GM23338 (cell line): ENCODE data around the gene BACE2. TPM values are rescaled to one million over a fixed set of nuclear protein-coding genes. Genes with fewer than 3 reads are reported as not detected.

Experiments used
- ATAC-seq: fragments of 200-7000 bp; cut with Tn5 transposase; 3 replicates; pipeline ENCODE4 v1.9.1; 2020
- DNase-seq: peaks from one replicate; pipeline ENCODE4 v3.0.0-alpha.2; 2015; ENCODE audit warnings: low spot score
- H2AFZ ChIP-seq: fragments of 200-600 bp; sonication (generic); 2 replicates; pipeline ENCODE4 v1.8.0; 2016; ENCODE audit warnings: antibody characterized with exemption, mild to moderate bottlenecking, moderate library complexity
- H3F3A ChIP-seq: fragments of 200-600 bp; sonication (generic); replicated peaks from 2 replicates; pipeline ENCODE4 v1.8.0; 2017; ENCODE audit warnings: antibody characterized with exemption, mixed run types, low read depth
- H3K27ac ChIP-seq: fragments of 200-600 bp; sonication (generic); 2 replicates; pipeline ENCODE4 v1.6.1; 2016; ENCODE audit warnings: low read depth
- H3K27me3 ChIP-seq: fragments of 200-600 bp; sonication (generic); 2 replicates; pipeline ENCODE4 v1.8.0; 2016; ENCODE audit warnings: mild to moderate bottlenecking, mixed run types, moderate library complexity; ENCODE audit not compliant: insufficient read depth
- H3K36me3 ChIP-seq: fragments of 200-600 bp; sonication (generic); 2 replicates; pipeline ENCODE4 v1.8.0; 2016; ENCODE audit warnings: mild to moderate bottlenecking; ENCODE audit not compliant: insufficient read depth
- H3K4me1 ChIP-seq: fragments of 200-600 bp; sonication (generic); 2 replicates; pipeline ENCODE4 v1.8.0; 2016; ENCODE audit warnings: mild to moderate bottlenecking, moderate library complexity; ENCODE audit not compliant: insufficient read depth
- H3K4me2 ChIP-seq: fragments of 200-600 bp; sonication (generic); 2 replicates; pipeline ENCODE4 v1.7.1; 2017; ENCODE audit warnings: mixed run types
- H3K4me3 ChIP-seq: fragments of 200-600 bp; sonication (generic); 2 replicates; pipeline ENCODE4 v1.6.1; 2016; ENCODE audit warnings: mixed run types
- H3K79me2 ChIP-seq: fragments of 200-600 bp; sonication (generic); replicated peaks from 2 replicates; pipeline ENCODE4 v1.8.0; 2017; ENCODE audit warnings: mild to moderate bottlenecking; ENCODE audit not compliant: insufficient read depth
- H3K9me2 ChIP-seq: fragments of 200-600 bp; sonication (generic); 2 replicates; pipeline ENCODE4 v1.8.0; 2017; ENCODE audit not compliant: insufficient read depth
- H4K20me1 ChIP-seq: fragments of 200-600 bp; sonication (generic); replicated peaks from 2 replicates; pipeline ENCODE4 v1.8.0; 2017; ENCODE audit warnings: mild to moderate bottlenecking; ENCODE audit not compliant: insufficient read depth
- H3K27ac Mint-ChIP-seq: 2 replicates; pipeline ENCODE4 v1.8.0; 2020; ENCODE audit warnings: inconsistent platforms, mild to moderate bottlenecking, moderate library complexity, mixed read lengths
- H3K27me3 Mint-ChIP-seq: 3 replicates; pipeline ENCODE4 v1.8.0; 2022; ENCODE audit warnings: low read depth, mild to moderate bottlenecking, moderate library complexity, mixed read lengths, inconsistent platforms; ENCODE audit not compliant: insufficient read depth, poor library complexity
- H3K36me3 Mint-ChIP-seq: 3 replicates; pipeline ENCODE4 v1.8.0; 2021; ENCODE audit warnings: low read depth, mild to moderate bottlenecking, inconsistent platforms, moderate library complexity, mixed read lengths
- H3K4me1 Mint-ChIP-seq: 3 replicates; pipeline ENCODE4 v1.8.0; 2020; ENCODE audit warnings: mild to moderate bottlenecking, inconsistent platforms, mixed read lengths
- H3K4me3 Mint-ChIP-seq: 3 replicates; pipeline ENCODE4 v1.8.0; 2021; ENCODE audit warnings: moderate library complexity, mild to moderate bottlenecking, inconsistent platforms, mixed read lengths
- H3K9me3 Mint-ChIP-seq: 3 replicates; pipeline ENCODE4 v1.8.0; 2020; ENCODE audit warnings: moderate library complexity, mild to moderate bottlenecking, inconsistent platforms, mixed read lengths
- CREB1 ChIP-seq: fragments of 250-450 bp; sonication (Bioruptor Pico); IDR thresholded peaks from 2 replicates; pipeline ENCODE4 v1.5.0; 2020; ENCODE audit warnings: low read depth, mild to moderate bottlenecking, moderate library complexity
- EZH2 ChIP-seq: fragments of 200-600 bp; sonication (generic); IDR thresholded peaks from one replicate; pipeline ENCODE4 v1.8.0; 2017; ENCODE audit warnings: antibody characterized with exemption, mild to moderate bottlenecking, low read depth; ENCODE audit not compliant: unreplicated experiment
- NANOG ChIP-seq: IDR thresholded peaks from 2 replicates; pipeline ENCODE4 v1.6.1; 2016; ENCODE audit warnings: antibody characterized with exemption, borderline replicate concordance
- POLR2AphosphoS5 ChIP-seq: IDR thresholded peaks from 2 replicates; pipeline ENCODE4 v1.6.1; 2016; ENCODE audit warnings: antibody characterized with exemption, low read depth
- STAT1 ChIP-seq: IDR thresholded peaks from one replicate; pipeline ENCODE4 v1.6.1; 2016; ENCODE audit warnings: antibody characterized with exemption; ENCODE audit not compliant: unreplicated experiment
- ZNF114 ChIP-seq: fragments of 250-450 bp; sonication (Bioruptor Pico); IDR thresholded peaks from 2 replicates; pipeline ENCODE4 v1.5.0; 2020; ENCODE audit warnings: mild to moderate bottlenecking, moderate library complexity
- polyA plus RNA-seq: library from polyadenylated mRNA; unstranded; fragments of >200 nt; fragmentation: Nextera tagmentation; extraction: Ambion mirVana; gene quantifications from 2 replicates; pipeline ENCODE4 v1.2.1, GENCODE V29; 2016
- total RNA-seq: library from RNA; depleted of rRNA; stranded (reverse); fragments of >200 nt; shearing (Covaris generic); gene quantifications from 2 replicates; pipeline ENCODE4 v1.2.3, GENCODE V29; 2014
- TF ChIP-seq, protein P1 (sequence below): IDR thresholded peaks from one replicate; pipeline ENCODE4 v1.6.1; 2018; ENCODE audit warnings: antibody characterized with exemption; ENCODE audit not compliant: unreplicated experiment

Gene BACE2
- total and polyA plus RNA-seq, 2 experiments from 2014 or later: 3.5 to 6.8 TPM

DNA sequence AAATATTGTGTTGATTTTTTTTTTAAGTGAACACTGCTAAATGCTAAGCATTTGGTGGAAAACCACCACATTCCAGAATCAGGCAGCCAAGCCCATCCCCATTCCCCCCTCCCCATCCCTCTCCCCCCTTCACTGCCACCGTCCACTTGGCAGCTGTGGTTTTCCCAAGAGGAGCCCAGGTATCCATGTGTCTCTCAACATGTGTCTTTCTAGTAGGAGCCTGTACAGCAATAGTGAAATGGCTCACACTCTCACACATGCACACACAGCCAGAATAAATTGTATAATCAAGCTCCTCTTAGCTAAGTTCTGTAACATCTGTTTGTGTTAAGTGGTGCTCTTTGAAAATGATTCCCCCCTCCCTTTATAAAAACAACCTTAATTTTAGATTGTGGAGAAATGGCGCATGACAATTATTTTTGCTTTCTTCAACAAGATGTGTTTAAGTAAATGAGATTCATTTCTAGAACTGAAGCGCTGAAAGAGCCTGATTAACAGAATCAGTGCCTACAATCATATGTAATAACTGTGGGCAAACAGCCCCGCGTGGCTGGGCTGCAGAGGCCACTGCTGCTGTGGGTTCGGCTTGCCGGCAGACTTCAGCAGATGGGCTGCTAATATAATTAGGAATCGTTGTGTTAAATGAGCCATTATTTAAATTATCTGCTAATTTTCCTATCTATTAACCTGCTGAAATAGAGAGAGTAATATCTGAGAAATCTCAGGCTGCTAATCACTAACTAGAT is 43.3 kb downstream of the BACE2 start:
- peaks cover 6% of the 10 kb centered on the region for H3K27me3 Mint-ChIP-seq
- H3K36me3 ChIP-seq: no peaks in the 10 kb centered on the region
- DNase-seq (no peak), ATAC-seq (no peak)
- H3K9me3 Mint-ChIP-seq: no peaks in the 10 kb centered on the region
- H3K4me3 ChIP-seq: no peak overlapping the region
- peaks cover 18% of the 10 kb centered on the region for H3K4me1 Mint-ChIP-seq
- H3F3A ChIP-seq: no peaks in the 10 kb centered on the region
- no peak overlapping the region for H3K4me2 ChIP-seq
- H4K20me1 ChIP-seq: no peaks in the 10 kb centered on the region
- no peaks in the 10 kb centered on the region for H3K4me1 ChIP-seq
- no peak for TF ChIP-seq NANOG
- no peak for TF ChIP-seq ZNF114
- TF ChIP-seq STAT1: no peak
- no peak for TF ChIP-seq EZH2
- TF ChIP-seq POLR2AphosphoS5: no peak
- TF ChIP-seq, protein P1, sequence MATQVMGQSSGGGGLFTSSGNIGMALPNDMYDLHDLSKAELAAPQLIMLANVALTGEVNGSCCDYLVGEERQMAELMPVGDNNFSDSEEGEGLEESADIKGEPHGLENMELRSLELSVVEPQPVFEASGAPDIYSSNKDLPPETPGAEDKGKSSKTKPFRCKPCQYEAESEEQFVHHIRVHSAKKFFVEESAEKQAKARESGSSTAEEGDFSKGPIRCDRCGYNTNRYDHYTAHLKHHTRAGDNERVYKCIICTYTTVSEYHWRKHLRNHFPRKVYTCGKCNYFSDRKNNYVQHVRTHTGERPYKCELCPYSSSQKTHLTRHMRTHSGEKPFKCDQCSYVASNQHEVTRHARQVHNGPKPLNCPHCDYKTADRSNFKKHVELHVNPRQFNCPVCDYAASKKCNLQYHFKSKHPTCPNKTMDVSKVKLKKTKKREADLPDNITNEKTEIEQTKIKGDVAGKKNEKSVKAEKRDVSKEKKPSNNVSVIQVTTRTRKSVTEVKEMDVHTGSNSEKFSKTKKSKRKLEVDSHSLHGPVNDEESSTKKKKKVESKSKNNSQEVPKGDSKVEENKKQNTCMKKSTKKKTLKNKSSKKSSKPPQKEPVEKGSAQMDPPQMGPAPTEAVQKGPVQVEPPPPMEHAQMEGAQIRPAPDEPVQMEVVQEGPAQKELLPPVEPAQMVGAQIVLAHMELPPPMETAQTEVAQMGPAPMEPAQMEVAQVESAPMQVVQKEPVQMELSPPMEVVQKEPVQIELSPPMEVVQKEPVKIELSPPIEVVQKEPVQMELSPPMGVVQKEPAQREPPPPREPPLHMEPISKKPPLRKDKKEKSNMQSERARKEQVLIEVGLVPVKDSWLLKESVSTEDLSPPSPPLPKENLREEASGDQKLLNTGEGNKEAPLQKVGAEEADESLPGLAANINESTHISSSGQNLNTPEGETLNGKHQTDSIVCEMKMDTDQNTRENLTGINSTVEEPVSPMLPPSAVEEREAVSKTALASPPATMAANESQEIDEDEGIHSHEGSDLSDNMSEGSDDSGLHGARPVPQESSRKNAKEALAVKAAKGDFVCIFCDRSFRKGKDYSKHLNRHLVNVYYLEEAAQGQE: no peak
- H3K27ac Mint-ChIP-seq: no peak overlapping the region
- H3K36me3 Mint-ChIP-seq: no peaks in the 10 kb centered on the region
- no peaks in the 10 kb centered on the region for H3K9me2 ChIP-seq
- no peak overlapping the region for H2AFZ ChIP-seq
- H3K27ac ChIP-seq: no peak overlapping the region
- H3K4me3 Mint-ChIP-seq: no peak overlapping the region
- no peaks in the 10 kb centered on the region for H3K27me3 ChIP-seq
- no peaks in the 10 kb centered on the region for H3K79me2 ChIP-seq

DNA sequence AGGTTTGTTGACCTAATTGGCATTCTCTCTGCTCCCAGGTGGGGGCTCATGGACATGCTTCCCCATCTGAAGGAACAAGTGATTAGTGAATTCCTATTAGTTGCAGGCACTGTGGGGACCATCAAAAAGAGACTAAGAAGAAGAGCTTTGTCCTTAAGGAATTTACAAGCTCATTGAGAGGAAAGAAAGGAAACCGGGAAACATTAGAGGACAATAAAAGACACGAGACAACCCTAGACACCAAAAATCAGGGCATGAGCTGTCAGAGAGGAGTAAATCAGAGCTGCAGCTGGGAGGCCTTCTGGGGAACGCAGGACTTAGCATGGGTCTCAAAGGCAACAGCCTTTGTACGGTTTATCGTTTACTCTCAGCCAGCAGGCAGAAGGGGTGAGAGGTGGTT is 45.1 kb downstream of the BACE2 start:
- DNase-seq (no peak), ATAC-seq (no peak)
- Histone ChIP-seq H3K36me3 (no peaks in the 10 kb centered on the region), H3K4me1 (no peaks in the 10 kb centered on the region), H2AFZ (no peak overlapping the region), H3F3A (no peaks in the 10 kb centered on the region), H3K79me2 (no peaks in the 10 kb centered on the region), H4K20me1 (no peaks in the 10 kb centered on the region), H3K9me2 (no peaks in the 10 kb centered on the region), H3K27me3 (no peaks in the 10 kb centered on the region), H3K4me2 (no peak overlapping the region), H3K4me3 (no peak overlapping the region), H3K27ac (no peak overlapping the region)
- Mint-ChIP-seq H3K27ac (no peak overlapping the region), H3K27me3 (peaks cover 6% of the 10 kb centered on the region), H3K9me3 (no peaks in the 10 kb centered on the region), H3K4me1 (peaks cover 12% of the 10 kb centered on the region; the same call in 2 of the 3 replicates), H3K36me3 (no peaks in the 10 kb centered on the region), H3K4me3 (no peak overlapping the region)
- no peak for TF ChIP-seq CREB1
- no peak for TF ChIP-seq STAT1
